GM20000 (cell line): ENCODE measurements around the gene TBC1D24.

Experiments
- DNase-seq: peaks from one replicate; pipeline ENCODE4 v3.0.0; 2012; ENCODE audit warnings: low spot score
- TF ChIP-seq, protein P1 (sequence below): IDR thresholded peaks from 2 replicates; pipeline ENCODE4 v1.5.1; 2012; ENCODE audit warnings: mild to moderate bottlenecking, control low read depth; ENCODE audit errors: extremely low read depth, missing control alignments

TBC1D24 gene

DNA sequence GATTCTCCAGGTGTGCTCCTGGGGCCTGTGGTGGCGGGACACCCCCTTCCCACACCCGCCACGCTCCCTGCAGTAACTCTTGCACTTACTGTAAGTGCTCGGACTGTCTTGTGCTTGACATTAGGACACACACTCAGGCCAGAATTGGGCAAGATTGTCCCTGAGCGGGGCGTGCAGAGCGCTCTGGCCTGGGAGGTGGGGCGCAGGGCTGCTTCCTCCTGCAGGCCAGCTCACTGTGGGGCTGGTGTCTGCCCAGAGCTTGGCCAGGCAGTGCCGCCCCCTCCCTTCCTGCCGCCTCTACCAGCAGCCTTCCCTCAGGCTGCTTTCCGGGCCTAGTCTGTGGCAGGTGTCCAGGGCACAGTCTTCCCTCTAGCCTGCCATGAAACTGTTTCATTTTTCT is 32.7 kb downstream of the TBC1D24 start:
- no peak for DNase-seq
- TF ChIP-seq, protein P1, sequence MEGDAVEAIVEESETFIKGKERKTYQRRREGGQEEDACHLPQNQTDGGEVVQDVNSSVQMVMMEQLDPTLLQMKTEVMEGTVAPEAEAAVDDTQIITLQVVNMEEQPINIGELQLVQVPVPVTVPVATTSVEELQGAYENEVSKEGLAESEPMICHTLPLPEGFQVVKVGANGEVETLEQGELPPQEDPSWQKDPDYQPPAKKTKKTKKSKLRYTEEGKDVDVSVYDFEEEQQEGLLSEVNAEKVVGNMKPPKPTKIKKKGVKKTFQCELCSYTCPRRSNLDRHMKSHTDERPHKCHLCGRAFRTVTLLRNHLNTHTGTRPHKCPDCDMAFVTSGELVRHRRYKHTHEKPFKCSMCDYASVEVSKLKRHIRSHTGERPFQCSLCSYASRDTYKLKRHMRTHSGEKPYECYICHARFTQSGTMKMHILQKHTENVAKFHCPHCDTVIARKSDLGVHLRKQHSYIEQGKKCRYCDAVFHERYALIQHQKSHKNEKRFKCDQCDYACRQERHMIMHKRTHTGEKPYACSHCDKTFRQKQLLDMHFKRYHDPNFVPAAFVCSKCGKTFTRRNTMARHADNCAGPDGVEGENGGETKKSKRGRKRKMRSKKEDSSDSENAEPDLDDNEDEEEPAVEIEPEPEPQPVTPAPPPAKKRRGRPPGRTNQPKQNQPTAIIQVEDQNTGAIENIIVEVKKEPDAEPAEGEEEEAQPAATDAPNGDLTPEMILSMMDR = no peak

DNA sequence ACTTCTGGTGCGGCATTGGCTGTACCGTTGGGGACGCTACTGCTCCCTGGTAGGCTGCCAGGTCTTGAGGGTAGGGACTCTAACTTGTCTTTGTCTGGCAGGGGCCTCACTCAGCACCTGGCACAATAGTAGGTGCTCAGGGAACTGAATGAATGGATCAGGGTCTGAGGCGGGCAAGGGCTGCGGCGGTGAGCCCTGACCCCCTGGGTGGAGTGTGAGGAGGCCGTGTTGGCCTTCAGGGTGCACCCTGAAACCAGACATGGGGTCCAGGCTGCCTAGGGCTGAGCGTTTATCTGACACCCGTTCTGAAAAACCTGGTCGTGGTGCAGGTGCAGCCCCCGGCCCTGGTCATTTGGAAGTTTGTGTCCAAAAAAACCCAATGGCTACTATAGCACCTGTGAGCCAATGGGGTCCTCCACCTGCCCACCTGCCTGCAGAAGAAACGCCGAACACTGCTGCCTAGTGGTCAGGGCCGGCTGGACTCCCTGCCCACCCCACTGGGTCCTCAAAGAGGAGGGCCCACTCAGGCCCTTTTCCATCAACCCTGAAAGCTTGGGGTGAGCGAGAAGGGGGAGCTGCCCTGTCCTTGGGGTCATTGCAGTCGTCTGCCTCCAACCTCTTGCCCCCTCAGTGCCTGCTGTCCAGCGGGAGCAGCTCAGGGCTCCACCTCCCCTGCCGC is 33.9 kb downstream of the TBC1D24 start:
- DNase-seq = no peak
- TF ChIP-seq, protein P1 = no peak

DNA sequence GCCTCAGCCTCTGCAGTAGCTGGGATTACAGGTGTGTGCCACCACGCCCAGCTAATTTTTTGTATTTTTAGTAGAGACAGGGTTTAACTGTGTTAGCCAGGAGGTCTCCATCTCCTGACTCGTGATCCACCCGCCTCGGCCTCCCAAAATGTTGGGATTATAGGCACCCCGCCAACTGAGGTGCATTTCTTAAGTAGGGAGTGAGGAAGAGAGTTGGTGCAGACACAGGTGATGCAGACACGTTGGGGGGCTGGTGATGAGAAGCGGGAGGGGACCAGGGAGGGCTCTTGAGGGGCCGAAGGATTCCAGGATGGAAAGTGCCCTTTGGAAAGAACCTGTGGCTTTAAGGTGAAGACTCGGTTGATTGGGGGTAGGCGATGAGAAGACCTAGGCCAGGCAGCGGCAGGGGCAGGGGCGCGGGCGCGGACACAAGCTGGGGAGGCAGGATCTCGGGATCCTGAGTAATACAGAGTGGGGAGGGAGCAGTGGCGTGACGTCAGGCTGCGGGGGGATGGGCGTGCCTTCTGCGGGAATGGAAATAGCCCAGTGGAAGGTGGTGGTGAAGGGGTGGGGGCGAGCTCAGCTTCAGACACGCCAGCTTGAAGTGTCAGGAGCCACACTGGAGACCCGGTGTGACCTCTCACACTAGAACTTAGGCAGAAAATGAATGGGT is 36.3 kb downstream of the TBC1D24 start:
- TF ChIP-seq, protein P1 = no peak
- DNase-seq = no peak

DNA sequence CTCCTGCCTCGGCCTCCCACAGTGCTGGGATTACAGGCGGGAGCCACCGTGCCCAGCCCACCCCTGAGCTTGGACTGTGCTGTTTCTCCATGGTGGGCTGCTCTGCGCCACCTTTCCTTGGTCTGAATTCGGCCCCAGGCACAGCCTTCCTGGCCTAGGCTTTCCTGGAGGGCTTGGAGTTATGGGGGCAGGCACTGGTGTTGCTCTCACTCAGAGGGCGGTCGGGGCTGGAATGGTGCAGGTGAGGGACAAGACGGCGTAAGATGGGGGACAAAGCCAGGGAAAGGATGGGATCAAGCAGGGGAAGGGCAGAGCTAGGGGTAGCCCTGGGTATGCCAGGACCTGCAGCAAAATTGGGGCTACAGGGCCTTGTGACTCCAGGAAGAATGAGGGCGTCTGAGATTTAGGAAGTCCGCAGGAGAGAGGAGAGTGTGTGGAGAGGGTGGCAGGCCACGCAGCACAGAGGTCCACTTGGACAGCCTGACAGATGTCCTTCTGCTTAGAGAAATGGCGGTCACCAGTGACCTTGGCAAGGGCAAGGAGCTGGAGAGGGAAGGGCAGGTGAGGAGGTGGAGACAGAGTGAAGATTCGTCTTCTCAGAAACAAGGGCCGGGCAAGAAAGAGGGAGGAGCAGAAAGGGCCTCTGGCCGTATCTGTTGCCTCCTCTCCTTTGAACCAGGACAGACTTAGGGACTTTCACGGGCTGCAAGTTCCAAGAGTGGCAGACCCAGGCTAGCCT is 37.2 kb downstream of the TBC1D24 start:
- TF ChIP-seq, protein P1 = no peak
- no peak for DNase-seq

DNA sequence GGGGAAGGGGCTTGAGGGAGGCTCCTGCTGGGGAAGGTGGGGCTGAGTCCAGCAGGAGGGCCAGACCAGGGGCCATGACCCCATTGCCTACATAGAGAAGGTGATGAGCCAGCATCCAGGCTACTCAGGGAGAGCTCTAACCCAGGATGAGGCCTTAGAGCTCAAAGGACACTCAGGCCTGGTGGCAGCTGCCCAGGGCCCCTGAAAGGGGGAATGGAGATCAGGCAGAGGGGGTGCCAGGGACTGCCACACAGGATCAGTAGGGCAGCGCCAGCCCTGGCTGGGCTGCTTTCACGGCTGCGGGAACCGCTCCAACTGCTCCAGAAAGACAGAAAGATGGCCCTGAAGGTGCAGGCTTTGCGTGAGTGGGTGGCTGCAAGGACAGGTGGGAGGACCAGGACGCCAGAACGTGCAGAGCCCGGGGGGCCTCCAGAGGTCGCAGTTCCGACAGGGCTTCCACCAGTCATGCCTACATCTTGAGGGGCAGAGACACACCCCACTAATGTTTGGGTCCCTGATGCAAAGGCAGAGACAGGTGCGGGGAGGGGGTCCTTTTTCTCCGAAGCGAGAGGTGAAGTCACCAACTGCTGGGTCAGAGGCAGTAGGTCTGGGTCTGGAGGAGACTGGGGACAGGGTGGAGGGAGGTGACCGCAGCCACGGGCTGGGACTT is 37.9 kb downstream of the TBC1D24 start:
- DNase-seq = peak; percentile 58
- TF ChIP-seq, protein P1 = no peak

DNA sequence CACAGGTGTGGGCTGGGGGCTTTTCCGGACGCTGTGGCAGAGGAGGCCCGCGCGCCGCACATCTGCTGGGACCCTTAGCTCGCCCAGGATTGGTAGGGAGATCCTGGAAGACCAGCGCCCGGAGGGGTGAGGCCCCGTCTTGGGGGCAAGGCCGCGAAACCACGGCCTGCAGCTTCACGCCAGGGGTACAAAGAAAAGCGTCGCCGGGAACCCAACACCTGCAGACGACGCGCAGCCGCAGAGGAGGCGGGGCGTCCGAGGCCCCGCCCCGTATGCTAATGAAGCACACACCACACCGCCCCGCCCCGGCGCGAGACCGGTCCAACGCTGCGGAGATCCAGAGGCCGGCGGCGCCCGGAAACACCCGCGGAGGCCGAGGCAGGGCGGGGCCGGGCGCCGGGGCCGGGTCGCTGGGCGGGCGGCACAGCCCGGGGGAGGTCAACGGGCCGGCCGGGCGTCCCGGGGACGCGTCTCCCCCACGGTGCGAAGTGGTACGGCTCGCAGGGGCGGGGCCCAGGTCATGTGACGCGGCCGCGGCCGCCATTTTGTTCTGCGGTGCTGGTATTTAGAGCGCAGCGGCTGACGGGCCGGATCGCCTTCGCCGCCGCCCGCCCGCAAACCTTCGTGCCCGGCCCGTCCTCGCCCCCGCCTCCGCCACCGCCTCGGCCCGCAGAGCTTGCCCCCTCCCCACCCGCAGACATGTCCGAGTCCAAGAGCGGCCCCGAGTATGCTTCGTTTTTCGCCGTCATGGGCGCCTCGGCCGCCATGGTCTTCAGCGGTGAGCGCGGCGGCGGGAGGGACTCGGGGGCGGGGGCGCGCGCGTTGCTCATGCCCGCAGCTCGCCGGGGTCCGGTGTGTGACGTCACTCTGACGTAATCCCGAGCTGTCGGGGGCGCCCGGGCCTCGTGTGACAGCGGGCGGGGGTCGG is 38.7 kb downstream of the TBC1D24 start, which contains the start of gene ATP6V0C:
Gene ATP6V0C (plus strand): TSS at position 548 of the 928 bp plus-strand sequence. CDS start 152 bp downstream, at position 700.
- DNase-seq = peak; percentile 98
- TF ChIP-seq, protein P1 = no peak
